Activated naive CD4-positive, alpha-beta T cell treated with anti-CD3 and anti-CD28 coated beads, Interleukin-2, amount 50 U/mL, for 16 hours (primary cell): ENCODE results near the gene SHH.

Experiments used
- DNase-seq: peaks from one replicate; pipeline ENCODE4 v3.0.0-alpha.2; 2020

The SHH gene

DNA sequence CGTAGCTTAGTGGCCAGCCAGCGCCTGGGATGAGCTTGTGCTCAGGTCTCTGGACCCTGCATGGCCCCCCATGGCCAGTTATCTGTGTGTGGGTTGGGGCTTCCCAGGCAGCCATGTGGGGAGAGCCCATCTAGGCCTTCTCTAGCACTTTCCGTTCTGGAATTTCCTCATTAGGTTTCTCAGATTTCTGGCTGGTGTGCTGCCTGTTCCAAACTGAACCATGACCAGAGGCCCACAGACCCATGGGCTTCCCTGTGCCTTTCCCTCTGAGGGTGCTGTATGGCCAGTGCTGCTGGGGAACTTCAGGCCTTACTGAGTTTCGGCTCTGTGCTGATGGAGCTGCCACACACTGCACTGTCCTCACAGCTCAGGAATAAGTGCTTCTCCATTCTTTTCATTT is 50.2 kb downstream of the SHH start:
- no peak for DNase-seq

DNA sequence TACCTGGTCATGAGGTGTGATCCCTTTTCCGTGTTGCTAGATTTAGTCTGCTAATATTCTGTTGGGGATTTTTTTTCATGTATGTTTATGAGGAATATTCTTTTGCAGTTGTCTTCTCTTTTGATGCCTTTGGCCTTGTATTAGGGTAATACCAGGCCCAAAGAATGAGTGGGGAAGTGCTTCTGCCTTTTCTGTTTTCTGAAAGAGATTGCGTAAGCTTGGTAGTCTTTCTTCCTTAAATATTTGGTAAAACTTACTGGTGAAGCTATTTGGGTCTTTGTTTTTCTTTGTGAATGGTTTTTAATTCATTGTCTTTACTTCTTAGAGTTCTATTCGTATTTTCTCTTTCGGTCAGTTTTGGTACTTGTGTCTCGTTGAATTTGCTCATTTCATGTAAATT is 51.1 kb downstream of the SHH start:
- DNase-seq: no peak

DNA sequence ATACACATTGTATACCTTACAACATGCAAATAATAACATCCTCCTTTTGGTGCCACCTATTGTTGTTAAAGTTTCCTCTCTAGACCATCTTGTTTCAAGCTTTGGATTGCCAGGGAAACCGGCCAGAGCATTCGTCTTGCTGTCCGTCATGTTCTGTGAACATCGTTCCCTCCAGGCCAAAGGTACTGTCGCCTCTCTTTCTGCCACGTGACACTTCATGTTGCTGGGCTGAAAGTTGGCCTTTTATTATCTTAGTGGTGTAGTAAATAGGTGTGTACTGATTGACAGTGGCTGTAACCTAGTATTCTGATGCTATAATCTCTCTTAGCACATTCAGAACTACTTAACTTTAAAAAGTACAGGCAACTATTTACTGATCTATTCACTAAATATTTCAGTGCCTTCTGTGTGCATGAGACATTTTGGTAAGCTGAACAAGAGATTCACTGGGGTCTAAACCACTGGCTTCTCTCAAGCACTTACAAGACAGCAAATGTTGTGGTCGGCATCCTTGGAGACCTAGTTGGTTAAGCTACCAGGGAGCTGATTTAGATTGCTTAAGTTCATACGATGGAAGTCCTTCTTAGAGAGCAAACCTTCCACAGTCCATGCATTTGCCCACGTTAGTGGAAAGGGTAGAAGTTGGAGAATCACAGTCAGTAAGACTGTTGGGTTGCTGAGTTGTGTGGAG is 52.4 kb downstream of the SHH start:
- DNase-seq: no peak

DNA sequence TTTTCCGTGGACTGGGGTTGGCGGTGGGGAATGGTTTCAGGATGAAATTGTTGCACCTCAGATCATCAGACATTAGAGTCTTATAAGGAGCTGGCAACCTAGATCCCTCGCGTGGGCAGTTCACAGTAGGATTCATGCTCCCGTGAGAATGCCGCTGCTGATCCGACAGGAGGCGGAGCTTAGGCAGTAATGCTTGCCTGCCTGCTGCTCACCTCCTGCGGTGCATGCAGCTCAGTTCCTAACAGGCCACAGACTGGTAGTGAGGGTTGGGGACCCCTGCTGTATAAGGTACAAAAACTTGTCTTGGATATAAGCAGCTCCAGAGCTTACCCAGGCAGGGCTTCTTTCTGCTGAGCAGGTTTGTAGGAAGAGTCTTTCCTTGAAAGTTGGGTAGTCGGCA is 53.9 kb downstream of the SHH start:
- no peak for DNase-seq

DNA sequence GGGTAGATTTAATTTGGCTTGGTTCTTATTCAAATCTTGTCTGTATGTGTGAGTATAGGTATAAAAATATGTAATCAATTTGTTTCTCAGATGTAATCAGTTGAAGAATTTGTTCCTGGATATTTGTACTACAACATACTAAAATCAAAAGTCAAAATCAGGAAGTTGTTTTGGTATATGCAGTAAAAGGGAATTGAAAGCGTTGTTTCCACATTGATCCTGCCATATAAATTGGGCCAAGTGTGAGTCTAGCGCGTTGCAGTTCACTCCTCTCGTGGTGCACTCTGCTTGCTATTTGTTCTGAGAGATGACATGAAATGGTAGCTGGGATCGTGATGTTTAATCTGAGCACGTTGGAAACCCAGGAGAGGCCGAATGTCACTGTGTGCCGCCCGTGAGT is 55.9 kb downstream of the SHH start:
- no peak for DNase-seq

DNA sequence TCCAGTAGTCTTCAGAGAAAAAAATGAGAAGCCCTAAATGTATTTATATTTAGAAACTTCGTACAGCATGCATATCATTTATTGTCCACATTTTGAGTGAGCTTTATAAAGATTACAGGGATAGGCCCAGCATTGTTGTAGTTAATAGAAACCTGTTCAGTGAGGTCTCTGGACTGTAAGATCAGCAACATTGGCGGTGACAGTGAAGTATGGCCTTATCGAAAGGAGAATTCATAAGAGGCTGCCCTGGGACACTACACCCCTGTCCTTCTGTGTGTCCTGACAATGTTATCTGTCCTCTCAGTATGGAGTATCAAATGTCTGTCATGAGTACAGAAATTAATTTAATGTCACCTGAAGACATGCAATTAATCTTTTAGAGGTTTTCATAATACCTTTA is 57.2 kb downstream of the SHH start:
- no peak for DNase-seq

DNA sequence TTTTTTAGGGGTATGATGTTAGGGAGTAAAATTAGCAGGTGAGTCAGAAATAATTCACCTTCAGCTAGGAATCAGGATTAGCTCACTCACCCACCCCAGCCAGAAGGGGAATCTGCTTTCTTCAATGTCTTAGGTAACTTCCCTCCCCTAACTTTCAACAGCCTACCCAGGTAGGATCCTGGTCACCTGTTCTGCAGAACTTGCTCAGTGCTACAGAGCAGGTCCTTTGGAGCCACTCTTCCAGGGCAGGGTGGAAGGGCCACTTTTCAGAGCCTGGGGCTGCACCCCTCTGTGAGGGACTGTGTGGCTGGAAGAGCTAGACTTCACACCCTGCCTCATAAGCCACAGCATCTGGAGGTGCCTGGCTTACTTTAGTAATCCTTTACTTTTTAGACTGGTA is 58.1 kb downstream of the SHH start:
- no peak for DNase-seq

DNA sequence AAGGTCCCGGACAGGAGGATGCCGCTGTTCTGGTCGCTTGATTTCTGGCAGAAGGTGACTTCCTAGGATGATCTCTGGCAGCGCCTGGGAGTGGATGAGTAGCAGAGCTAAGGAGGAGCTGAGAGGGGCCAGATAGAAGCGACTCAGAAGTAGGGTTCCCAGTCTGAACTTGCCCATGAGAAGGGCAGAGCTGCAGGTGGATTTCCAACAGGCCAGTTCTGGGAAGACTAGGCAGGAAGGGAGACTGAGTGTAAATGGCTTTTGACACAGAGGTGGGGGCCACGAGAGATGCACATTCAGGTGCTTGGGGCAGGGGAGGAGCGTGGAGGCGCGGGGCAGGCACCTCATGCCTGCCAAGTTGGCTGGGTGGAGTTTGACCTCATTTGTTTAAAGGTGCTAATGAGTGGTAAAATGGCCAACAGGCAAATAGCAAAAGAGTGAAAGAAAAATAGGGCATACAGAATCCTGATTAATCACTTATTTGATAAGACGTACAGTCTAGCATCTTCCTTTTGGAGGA is 58.8 kb downstream of the SHH start:
- no peak for DNase-seq

DNA sequence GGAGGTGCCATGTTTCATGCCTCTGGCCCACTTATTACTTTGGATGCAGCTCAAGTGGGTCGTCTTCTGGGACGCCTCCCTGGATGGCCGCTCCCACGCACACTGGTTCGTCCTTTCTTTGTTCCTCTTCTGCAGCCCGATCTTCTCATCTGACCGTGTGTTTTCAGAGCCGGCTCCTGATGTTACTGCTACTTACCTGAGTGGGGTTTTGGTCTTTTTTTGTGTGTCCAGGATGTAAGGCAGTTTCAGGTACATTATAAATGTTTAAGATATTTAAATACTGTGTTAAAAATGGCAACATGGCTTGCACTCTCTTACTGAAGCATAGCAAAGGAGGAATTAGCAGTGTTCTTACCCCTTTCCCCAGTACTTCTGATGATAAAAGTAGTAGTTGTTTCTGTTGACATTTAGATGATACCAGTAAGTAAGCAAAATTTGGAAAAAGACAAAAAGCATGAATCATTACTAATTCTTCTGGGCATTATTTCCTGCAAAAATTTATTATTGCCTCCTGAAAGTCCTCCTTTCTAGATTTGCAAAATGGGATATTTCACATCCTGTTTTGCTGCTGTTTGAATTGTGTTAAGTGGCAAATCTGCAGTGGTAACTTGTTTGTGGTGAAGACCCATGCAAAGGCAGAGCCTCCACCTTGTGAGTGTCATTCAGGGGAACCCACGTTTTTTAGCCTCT is 59.4 kb downstream of the SHH start:
- no peak for DNase-seq

DNA sequence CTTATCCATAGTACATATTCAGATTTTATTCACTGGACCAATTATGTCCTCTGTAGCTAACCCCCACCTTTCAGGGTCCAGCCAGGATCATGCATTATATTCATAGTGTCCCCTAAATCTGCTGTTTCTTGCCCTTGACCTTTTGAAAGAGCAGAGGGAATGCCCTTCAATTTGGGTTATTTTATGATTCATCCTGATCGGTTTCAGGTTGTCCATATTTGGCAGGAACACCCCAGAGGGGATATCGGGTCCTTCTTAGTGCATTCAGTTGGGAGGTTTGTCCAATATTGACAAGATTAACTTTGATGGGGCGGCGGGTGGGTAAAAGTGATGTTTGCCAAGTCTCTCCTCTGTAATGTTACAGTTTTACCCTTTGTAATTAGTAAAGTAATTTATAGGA is 60.9 kb downstream of the SHH start:
- DNase-seq: no peak

DNA sequence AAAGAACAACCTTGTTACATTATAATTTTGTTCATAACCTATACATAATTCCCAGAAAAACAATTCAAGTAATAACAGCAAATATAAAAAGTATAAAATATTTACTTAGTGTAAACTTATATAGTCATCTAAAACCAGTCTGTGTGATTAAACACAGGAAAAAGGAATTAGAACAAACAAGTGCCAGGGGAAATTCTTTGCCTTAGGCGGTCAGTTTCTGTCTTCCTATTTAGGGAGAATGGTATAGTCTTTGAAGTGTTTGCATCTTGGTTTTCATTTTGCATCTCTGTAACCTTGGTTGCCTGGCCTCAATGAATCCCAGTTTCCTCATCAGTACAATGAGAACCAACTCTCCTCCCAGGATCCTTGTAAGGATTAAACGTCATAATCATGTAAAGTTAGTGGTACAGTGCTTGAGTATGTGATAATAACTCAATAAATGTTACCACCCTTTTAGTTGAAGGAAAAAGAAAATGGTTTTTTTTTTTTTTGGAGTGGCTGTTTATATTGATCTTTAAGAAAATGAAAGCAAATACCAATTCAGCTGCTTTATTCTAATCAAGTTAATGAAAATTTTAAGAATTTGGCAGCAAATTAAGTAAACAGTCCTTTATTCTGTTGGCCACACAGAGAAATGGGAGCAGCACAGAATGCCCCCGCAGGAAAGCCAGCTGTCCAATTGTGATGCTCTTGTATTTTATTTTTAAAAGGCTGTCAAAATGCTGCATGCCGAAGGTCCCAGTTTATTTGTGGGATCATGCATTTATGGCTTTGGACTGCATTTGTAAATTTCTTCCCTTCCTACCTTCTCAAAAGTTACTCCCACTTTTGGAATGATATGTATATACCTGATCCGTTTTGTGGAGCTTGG is 61.8 kb downstream of the SHH start:
- DNase-seq: no peak
